Stimulated activated CD4-positive, alpha-beta T cell treated with anti-CD3 and anti-CD28 coated beads, Interleukin-1b, Interleukin-23, amount 100 ng/mL, for 4 hours (primary cell): ENCODE measurements around the gene CIDEB.
"Not testable (repeated sequence)": the region's sequence is repeated elsewhere in the genome, so short reads cannot be mapped to it uniquely, and the experiment has no call there.

Experiments
- DNase-seq, 2 donors: peaks; one replicate each; pipeline ENCODE4 v3.0.0-alpha.2; 2020; ENCODE audit warnings: low read depth in 2 of 2

Gene CIDEB

DNA sequence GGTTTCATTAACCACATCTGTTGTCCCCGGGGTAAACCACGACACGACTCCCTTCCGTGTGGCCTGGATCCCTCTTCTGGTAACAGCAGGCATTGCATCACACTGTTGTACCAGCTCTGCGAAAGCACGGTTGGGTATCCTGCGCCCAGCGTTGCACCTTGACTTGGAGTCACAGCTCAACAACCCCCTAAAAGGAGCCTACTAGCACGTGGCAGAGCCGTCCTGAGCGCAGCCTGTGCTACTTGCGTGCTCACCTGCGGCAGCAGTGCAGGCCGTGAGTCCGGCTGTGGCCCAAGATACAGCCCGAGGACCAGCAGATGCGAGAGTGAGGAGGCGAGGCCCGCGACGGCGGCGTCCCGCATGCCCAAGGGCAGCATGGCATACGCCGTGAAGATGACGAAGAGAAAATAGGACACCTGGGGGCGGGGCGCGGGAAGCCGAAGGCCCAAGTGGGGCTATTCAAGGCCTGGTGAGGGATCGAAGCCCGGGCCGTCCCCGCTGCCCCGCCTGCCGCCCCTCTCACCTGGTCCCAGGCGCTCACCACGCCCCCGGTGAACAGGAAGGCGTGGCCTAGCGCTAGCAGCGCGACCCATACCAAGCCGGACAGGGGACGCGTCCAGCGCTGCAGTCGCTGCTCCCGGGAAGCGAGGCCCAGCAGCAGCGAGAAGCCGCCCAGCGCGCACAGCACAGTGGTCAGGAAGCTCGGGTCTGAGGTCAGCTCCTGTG lies 24.7 kb upstream of the CIDEB start:
- peak; percentile 60 to 78 for DNase-seq

GRCh38 chr14:24331731-24332267 lies 24.0 kb upstream of the CIDEB start:
- DNase-seq: no peak

DNA sequence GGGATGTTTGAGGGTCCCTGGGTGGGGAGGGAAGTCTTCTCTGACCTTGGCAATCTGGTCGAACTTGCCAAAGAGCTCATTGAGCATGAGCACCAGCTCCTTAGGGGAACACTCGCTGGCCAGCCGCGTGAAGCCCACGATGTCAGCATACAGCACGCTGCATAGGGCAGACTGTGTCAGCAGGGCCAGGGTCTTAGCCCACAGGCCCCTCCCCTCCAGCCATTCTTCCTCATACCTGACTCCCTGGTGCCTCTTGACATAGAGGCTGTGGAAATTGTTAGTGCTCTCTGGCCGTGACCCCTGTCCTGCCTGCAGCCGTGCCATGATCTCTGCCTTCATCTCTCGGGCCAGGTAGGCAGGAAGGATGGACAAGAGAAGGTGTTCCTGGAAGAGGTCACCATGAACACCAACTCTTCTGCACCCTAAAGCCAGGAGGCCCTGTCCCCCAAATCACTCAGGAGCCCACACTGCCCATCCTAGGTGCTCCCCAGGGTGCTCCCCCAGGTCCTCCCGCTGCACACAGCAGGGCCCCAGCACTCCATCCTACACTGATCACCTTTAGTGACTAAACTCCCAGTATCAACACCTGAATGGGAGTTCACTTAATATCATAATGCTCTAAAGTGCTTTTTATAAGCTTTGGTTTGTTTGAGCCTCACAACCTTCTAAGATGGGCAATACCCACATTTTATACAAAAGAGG lies 23.3 kb upstream of the CIDEB start:
- no peak for DNase-seq

DNA sequence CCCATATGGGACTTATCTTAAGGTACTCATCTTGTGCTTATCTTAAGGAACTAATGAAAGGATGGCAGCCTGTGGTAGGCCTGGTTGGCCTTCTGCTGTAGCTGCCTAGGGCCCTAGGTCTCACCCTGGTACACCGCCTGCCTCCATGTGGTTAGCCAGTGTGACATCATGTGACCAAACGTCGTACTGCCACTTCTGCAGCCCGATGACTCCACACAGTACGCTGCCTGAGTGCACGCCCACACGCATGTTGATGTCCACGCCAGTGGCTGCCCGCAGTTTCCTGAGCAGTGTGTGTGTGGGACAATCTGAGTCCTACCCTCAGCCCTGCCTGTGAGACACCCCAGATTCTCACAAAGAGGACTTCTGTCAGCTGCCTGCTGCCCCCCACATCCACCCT lies 22.0 kb upstream of the CIDEB start:
- DNase-seq: no peak

- no peak for DNase-seq
Observed at GRCh38 chr14:24329073-24329663, 21.4 kb upstream of the CIDEB start.

DNA sequence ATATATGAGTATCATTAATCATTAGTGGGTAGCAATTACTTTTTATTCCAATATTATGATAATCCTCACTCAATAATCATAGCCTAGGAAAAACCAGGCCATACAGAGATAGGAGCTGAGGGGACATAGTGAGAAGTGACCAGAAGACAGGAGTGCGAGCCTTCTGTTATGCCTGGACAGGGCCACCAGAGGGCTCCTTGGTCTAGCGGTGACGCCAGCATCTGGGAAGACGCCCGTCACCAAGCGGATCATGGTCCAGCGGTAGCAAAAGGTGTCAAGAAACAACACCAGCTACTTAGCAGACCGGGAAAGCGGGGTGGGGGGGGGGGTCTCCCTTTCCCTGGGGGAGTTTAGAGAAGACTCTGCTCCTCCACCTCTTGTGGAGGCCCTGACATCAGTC lies 20.1 kb upstream of the CIDEB start:
- DNase-seq: not testable (repeated sequence)

DNA sequence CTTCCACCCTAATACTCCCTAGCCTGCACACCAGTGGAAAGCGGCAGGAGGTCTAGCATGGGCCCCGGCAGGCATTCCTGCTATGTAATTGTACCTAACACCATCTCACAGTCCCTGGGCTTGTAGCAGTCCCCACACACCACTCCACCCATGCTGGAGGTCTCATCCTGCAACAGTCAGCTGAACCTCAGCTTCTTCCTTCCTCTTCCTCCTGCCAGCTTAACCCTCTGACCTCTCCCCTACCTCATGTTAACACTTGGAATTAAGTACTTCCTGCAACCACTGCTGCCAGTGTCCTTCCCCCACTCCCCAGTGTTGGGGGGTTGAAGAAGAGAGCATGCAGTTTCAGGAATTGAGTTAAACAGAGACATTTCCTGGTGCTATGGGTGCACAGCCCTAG lies 19.5 kb upstream of the CIDEB start:
- DNase-seq: no peak

GRCh38 chr14:24325963-24326362 lies 18.2 kb upstream of the CIDEB start:
- DNase-seq: no peak

- no peak for DNase-seq
Observed at GRCh38 chr14:24325041-24325530, 17.3 kb upstream of the CIDEB start.

DNA sequence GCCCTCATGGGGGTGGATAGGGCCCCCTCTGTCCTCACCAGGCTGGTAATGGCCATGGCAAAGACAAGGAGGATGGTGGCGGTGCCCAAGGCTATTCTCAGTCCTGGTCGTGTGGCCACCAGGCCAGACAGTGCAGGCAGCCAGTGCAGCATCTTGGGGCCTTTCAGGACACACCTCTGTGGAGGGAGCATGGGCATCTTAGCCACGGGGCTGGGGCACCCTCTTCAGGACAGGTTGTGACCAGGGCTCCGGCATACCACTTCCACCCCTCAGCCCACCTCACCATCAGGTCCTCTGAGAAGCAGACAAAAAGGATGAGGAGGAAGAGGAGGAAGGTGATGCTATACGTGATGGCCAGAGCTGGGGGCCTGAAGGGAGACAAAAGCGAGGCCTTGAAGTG lies 16.2 kb upstream of the CIDEB start:
- DNase-seq: no peak

- DNase-seq: no peak
Observed at GRCh38 chr14:24323341-24323740, 15.6 kb upstream of the CIDEB start.

GRCh38 chr14:24322672-24323071 lies 14.9 kb upstream of the CIDEB start:
- no peak for DNase-seq

DNA sequence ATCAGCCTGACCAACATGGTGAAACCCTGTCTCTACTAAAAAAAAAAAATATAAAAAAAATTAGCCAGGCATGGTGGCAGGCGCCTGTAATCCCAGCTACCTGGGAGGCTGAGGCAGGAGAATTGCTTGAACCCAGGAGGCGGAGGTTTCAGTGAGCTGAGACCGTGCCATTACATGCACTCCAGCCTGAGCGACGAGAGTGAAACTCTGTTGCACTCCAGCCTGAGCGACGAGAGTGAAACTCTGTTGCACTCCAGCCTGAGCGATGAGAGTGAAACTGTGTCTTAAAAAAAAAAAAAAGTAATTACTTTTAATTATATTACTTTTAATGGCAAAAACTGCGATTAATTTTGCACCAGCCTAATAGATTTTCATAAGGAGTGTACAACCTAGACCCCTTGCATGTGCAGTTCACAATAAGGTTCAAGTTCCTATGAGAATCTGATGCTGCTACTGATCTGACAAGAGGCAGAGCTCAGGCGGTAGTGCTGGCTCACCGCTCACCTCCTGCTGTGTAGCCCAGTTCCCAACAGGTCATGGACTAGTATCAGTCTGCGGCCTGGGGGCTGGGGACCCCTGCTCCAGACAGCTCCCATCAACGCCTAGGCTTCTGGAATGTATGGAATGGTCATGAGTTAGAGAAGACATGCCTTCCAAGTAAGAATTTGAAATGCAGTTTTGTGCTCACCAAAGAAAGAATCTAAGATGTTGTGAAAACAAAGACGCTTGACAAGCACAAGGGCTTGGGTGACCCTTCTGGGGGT lies 13.6 kb upstream of the CIDEB start:
- DNase-seq: no peak

DNA sequence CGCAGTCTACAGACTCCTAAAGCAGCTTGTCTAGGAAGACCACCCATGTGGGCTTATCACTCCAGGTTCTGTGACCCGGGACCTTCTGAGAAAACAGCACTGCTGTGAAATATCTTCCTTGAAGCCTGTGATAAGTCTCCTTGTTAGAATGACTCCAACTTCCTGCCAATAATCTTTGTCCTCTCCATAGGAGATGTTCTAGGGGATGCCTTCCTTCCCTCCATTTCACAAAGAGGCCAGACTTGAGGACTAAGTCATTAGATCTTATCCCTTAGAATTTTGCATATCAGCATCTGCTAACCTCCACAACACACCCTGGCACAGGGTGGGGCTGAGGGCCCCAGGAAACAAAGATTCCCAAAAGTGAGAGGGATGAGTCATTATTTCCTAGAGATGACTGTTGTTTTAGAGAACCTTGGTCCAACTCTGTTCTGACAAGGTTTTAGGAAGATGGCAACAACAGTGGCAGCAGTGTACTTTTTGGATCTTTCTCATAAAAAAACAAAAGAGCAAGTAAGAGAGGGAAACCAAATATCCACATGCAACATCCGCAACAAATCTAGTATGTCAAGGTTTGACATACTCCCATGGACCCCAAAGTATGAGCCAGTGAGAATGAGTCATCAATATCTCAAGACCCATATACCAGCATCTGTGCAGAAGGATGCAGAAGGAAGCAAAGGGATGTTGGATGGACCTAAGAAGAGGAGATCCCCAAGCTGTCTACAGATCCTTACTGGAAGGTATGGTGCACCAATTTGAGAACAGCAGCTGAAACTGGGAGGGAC lies 9.6 kb upstream of the CIDEB start:
- no peak for DNase-seq

GRCh38 chr14:24316597-24316950 lies 8.8 kb upstream of the CIDEB start:
- no peak for DNase-seq

- no peak for DNase-seq
Observed at GRCh38 chr14:24315807-24316596, 8.2 kb upstream of the CIDEB start.

- DNase-seq: no peak
Observed at GRCh38 chr14:24315243-24315806, 7.5 kb upstream of the CIDEB start.

- DNase-seq: no peak
Observed at GRCh38 chr14:24314377-24315193, 6.8 kb upstream of the CIDEB start.

GRCh38 chr14:24313913-24314312 lies 6.1 kb upstream of the CIDEB start:
- no peak for DNase-seq
